Measurements from ENCODE around the gene ZC2HC1C. TPM values are rescaled to one million over a fixed set of nuclear protein-coding genes. Genes with fewer than 3 reads are reported as not detected.

Gene ZC2HC1C, protein sequence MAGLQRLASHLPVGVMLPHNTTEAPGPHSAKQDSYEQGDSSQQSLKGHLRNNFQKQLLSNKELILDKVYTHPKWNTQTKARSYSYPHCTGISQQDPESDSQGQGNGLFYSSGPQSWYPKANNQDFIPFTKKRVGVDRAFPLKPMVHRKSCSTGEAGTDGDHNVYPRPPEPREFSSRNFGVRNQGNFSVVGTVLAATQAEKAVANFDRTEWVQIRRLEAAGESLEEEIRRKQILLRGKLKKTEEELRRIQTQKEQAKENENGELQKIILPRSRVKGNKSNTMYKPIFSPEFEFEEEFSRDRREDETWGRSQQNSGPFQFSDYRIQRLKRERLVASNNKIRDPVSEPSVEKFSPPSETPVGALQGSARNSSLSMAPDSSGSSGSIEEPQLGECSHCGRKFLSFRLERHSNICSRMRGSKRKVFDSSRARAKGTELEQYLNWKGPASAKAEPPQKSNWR
- total RNA-seq (1 to 10 TPM; 3.6 to 4.6 (median 4.0) TPM), polyA plus RNA-seq (1 to 10 TPM; 1.2 to 4.6 (median 4.6) TPM)

DNA sequence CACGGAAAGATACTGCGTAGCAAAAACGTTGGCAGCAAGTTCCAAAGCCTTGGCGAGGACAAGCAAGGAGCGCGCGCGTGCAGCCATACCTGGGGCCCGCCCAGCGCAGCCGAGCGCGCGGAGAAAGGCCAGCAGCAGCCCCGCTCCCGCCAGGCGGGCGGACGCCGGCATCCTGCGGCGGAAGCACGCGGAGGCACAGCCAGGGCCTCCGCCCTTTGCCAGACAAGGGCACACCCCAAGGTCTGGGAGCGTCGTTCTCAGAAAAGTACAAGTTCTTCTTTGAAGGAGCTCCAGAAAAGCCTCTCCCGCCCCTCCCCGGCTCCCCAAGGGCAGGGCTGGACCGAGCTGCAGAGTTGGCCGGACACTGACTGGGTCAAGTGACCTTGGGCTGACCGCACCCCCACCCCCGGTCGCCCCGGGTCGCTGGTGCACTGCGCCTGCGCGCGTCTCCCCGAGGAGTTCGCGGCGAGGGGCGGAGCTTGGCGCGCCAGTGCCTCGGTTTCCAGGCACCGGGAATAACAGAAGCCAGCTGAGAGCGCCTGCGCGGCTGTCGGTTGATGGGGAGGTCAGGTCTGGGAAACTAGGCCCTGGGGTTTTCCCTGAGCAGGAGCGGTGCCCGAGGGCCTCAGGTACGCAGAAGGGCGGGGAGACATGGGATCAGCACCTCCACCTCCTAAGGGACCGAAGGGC, at the start of gene ZC2HC1C:
TSS of gene ZC2HC1C (plus strand) at position 521 of the 690 bp plus-strand sequence. CDS start 933 bp downstream, outside the sequence.
- 1 to 3% methylated on average over 58 of the region's 58 CpGs for WGBS, 2 donors
- peak in 2 of 4 donors; percentile 49 to 75 for TF ChIP-seq EP300 (IDR thresholded peaks at IDR 0.05)
- TF ChIP-seq, protein P1, sequence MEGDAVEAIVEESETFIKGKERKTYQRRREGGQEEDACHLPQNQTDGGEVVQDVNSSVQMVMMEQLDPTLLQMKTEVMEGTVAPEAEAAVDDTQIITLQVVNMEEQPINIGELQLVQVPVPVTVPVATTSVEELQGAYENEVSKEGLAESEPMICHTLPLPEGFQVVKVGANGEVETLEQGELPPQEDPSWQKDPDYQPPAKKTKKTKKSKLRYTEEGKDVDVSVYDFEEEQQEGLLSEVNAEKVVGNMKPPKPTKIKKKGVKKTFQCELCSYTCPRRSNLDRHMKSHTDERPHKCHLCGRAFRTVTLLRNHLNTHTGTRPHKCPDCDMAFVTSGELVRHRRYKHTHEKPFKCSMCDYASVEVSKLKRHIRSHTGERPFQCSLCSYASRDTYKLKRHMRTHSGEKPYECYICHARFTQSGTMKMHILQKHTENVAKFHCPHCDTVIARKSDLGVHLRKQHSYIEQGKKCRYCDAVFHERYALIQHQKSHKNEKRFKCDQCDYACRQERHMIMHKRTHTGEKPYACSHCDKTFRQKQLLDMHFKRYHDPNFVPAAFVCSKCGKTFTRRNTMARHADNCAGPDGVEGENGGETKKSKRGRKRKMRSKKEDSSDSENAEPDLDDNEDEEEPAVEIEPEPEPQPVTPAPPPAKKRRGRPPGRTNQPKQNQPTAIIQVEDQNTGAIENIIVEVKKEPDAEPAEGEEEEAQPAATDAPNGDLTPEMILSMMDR (IDR thresholded peaks at IDR 0.05), result no peak
- peak; percentile 33 to 41 for TF ChIP-seq POLR2A (IDR thresholded peaks at IDR 0.05)
- TF ChIP-seq POLR2AphosphoS5 (IDR thresholded peaks at IDR 0.05), result peak; percentile 67 to 89 (median 83)

DNA sequence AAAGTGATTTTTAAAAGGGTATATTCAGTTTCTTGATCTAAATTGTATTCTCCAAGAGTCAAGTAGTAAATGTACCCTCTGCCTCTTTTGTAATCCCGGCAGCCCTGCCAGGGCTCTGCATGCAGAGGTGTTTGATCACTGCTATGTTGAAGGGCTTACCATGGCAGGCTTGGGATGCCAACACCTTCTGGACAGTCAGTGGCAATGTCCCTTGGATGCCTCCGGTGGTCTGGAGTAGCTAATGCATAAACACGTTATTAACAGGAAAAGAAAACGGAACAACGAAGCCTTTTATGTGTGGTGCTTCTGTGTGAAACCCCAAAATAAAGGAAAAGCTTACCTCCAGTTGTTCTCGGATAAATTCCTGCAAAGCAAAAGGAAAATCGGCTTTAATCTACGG, 46.8 kb upstream of the ZC2HC1C start:
- DNase-seq, result no peak
- no peaks in the 10 kb centered on the region for H3K27me3 ChIP-seq
- H3K27ac ChIP-seq, result no peak overlapping the region
- no peak for TF ChIP-seq POLR2A (IDR thresholded peaks at IDR 0.05)
- TF ChIP-seq EP300 (IDR thresholded peaks at IDR 0.05), result no peak
- TF ChIP-seq, protein P1 (IDR thresholded peaks at IDR 0.05), result peak in 1 of 4 experiments; percentile 12
- no peaks in the 10 kb centered on the region for H3K9me3 ChIP-seq
- no peaks in the 10 kb centered on the region for H3K4me1 ChIP-seq
- 81 to 84% methylated on average over 8 of the region's 8 CpGs for WGBS, 2 donors
- peaks cover 7 to 89% (median 31%) of the 10 kb centered on the region in 4 donors for H3K36me3 ChIP-seq
- intact Hi-C loops (cut with DNase I), result no loop called here
- H3K4me3 ChIP-seq, result no peak overlapping the region

More for the DNA sequence above, at the start of gene ZC2HC1C:
- H3K36me3 ChIP-seq, result no peaks in the 10 kb centered on the region
- H3K27ac ChIP-seq, result peak within 1 kb of the TSS; percentile 93 to 95 (median 94)
- DNase-seq, result peak; percentile 98
- intact Hi-C loops (cut with DNase I), result loop anchor here (2.0 to 5.0 kb wide), 2 partner anchors 18 to 67 kb away; partner anchors contain the start of genes EIF2B2 and MLH3
- peaks cover 0 to 41% (median 26%) of the 10 kb centered on the region in 4 donors for H3K4me1 ChIP-seq
- H3K9me3 ChIP-seq, result no peaks in the 10 kb centered on the region
- H3K4me3 ChIP-seq, result peak within 1 kb of the TSS; percentile 46 to 61 (median 60)
- H3K27me3 ChIP-seq, result no peaks in the 10 kb centered on the region

DNA sequence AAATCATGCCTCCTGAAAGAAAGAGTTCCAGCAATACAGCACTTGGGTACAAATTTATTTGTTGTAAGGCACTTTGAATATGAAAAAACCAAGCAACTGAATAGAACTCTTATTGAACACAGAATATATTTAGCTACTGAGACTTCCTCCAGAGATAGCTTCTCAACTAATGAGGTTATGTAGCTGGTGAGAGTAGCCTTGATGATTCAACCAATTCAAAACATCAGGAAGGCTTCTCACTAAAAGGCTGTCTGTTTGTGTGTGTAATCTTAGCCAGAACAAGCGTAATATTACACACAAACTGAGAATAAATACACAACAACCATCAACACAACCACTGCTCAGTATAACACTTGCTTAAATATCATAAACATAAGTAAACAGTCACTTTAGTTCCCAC, 46.3 kb upstream of the ZC2HC1C start:
- no peak for DNase-seq
- intact Hi-C loops (cut with DNase I), result no loop called here
- Histone ChIP-seq H3K27me3 (no peaks in the 10 kb centered on the region), H3K27ac (peak overlapping the region in 1 of 4 donors; percentile 24), H3K9me3 (no peaks in the 10 kb centered on the region), H3K36me3 (peaks cover 7 to 87% (median 29%) of the 10 kb centered on the region in 4 donors), H3K4me1 (no peaks in the 10 kb centered on the region), H3K4me3 (no peak overlapping the region)
- TF ChIP-seq, protein P1 (IDR thresholded peaks at IDR 0.05), result no peak
- no peak for TF ChIP-seq POLR2A (IDR thresholded peaks at IDR 0.05)
- no peak for TF ChIP-seq EP300 (IDR thresholded peaks at IDR 0.05)
- TF ChIP-seq POLR2AphosphoS5 (IDR thresholded peaks at IDR 0.05), result no peak
- WGBS, 2 donors, result 11 to 59% methylated on average over 1 of the region's 1 CpG

DNA sequence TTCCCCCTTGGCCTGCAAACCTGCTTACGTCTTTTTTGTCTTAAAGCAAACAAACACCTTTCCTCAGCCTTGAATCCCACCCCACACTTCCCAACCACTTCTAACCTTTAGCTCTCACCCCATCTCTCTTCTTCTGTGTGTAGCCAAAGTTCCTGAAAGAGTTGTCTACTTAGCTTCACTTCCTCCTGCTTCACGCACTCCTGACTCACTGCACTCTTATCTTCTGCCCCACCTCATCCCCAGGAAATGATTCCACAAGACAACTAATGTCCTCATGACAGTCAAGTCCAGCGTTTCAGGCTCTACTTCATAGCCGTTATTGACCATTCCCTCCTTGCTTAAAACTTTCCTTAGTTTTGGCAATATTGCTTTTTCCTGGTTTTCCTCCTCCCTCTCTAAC, 44.4 kb upstream of the ZC2HC1C start:
- DNase-seq, result no peak
- no peak for TF ChIP-seq POLR2AphosphoS5 (IDR thresholded peaks at IDR 0.05)
- Histone ChIP-seq H3K27me3 (no peaks in the 10 kb centered on the region), H3K27ac (no peak overlapping the region), H3K4me1 (no peaks in the 10 kb centered on the region), H3K4me3 (no peak overlapping the region), H3K9me3 (no peaks in the 10 kb centered on the region), H3K36me3 (peaks cover 1 to 89% (median 27%) of the 10 kb centered on the region in 4 donors)
- 25 to 49% methylated on average over 4 of the region's 4 CpGs for WGBS, 2 donors
- intact Hi-C loops (cut with DNase I), result no loop called here

DNA sequence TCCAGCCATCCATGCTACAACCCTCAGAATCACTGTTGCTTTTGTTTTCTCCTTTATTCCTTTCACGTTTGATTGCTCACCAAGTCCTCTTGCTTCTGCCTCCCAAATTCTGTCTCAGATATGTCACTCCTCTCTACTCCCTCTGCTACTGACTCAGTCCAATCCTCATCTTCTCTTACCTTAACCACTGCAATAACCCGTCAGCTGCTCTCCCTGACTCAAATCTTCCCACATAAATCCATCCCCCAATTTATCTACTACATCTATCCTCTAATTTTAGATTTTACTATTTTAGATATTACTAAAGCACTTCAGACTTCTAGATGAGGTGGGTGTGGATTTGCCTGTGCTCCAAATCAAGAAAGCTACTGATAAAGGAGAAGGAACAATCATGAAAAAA, 43.6 kb upstream of the ZC2HC1C start:
- Histone ChIP-seq H3K36me3 (peaks cover 9 to 89% (median 26%) of the 10 kb centered on the region in 4 donors), H3K4me1 (no peaks in the 10 kb centered on the region), H3K4me3 (no peak overlapping the region), H3K9me3 (no peaks in the 10 kb centered on the region), H3K27me3 (no peaks in the 10 kb centered on the region), H3K27ac (no peak overlapping the region)
- no peak for TF ChIP-seq POLR2AphosphoS5 (IDR thresholded peaks at IDR 0.05)
- DNase-seq, result no peak
- 90 to 95% methylated on average over 2 of the region's 2 CpGs for WGBS, 2 donors
- intact Hi-C loops (cut with DNase I), result no loop called here
